Lung (tissue), 12 donors: Measurements from ENCODE around the gene MAN1A1. TPM values are rescaled to one million over a fixed set of nuclear protein-coding genes. Genes with fewer than 3 reads are reported as not detected.

Experiments
- ATAC-seq: fragments of 200-7000 bp; cut with Tn5 transposase; one replicate; pipeline ENCODE4 v1.9.1; 2020; ENCODE audit warnings: moderate number of reproducible peaks; ENCODE audit not compliant: insufficient read depth, low FRiP score
- DNase-seq, 3 donors: peaks; one replicate each; pipeline ENCODE4 v3.0.0-alpha.2; 2013 to 2017
- H3K27ac ChIP-seq, 2 donors: one replicate each; pipeline ENCODE4 v1.5.1; 2013; ENCODE audit warnings: mild to moderate bottlenecking in 2 of 2, moderate library complexity in 2 of 2, control low read depth in 1 of 2, inconsistent platforms in 1 of 2, low read depth in 1 of 2, low read length in 1 of 2
- H3K27me3 ChIP-seq, 3 donors: one replicate each; pipeline ENCODE4 v1.5.1; 2013; ENCODE audit warnings: low read length in 2 of 3; ENCODE audit not compliant: control insufficient read depth in 3 of 3, insufficient read depth in 3 of 3
- H3K36me3 ChIP-seq, 4 donors: one replicate each; pipeline ENCODE4 v1.5.1; 2013; ENCODE audit warnings: low read length in 4 of 4, mild to moderate bottlenecking in 1 of 4, moderate library complexity in 1 of 4; ENCODE audit not compliant: control insufficient read depth in 4 of 4, insufficient read depth in 4 of 4
- H3K4me1 ChIP-seq, 5 donors: one replicate each; pipeline ENCODE4 v1.5.1; 2013; ENCODE audit warnings: low read length in 5 of 5, mild to moderate bottlenecking in 2 of 5, moderate library complexity in 1 of 5; ENCODE audit not compliant: control insufficient read depth in 5 of 5, insufficient read depth in 5 of 5
- H3K4me3 ChIP-seq: one replicate; pipeline ENCODE4 v1.5.1; 2013; ENCODE audit warnings: mild to moderate bottlenecking, control low read depth, moderate library complexity
- H3K9ac ChIP-seq, 2 donors: one replicate each; pipeline ENCODE4 v1.5.1; 2013; ENCODE audit warnings: low read length in 2 of 2, control low read depth in 1 of 2; ENCODE audit not compliant: insufficient read depth in 1 of 2
- H3K9me3 ChIP-seq, 4 donors: one replicate each; pipeline ENCODE4 v1.5.1; 2013; ENCODE audit warnings: low read length in 3 of 4, mild to moderate bottlenecking in 1 of 4, moderate library complexity in 1 of 4; ENCODE audit not compliant: control insufficient read depth in 4 of 4, insufficient read depth in 3 of 4
- CTCF ChIP-seq: IDR thresholded peaks from 2 replicates; pipeline ENCODE4 v1.5.1; 2012; ENCODE audit warnings: mild to moderate bottlenecking; ENCODE audit errors: control extremely low read depth, extremely low read depth
- WGBS, 2 donors: extraction: QIAGEN DNeasy Blood & Tissue Kit; methylation state at CpG; one replicate each; pipeline ENCODE4 v1.1.7; 2013; 5-methylcytosine and 5-hydroxymethylcytosine counted together
- polyA plus RNA-seq, 2 donors: library from polyadenylated mRNA; stranded (reverse); fragments of 200-250 nt; gene quantifications; one replicate each; pipeline ENCODE4 v1.2.1, GENCODE V29; 2013
- total RNA-seq, 2 donors: library from RNA; depleted of rRNA in 1 of 2; stranded (reverse); fragments of >200 nt in 1 of 2; gene quantifications; one replicate each; pipeline ENCODE4 v1.2.1, GENCODE V29; 2014 to 2021
- donor health status: control.
- donor health status: control.
- donor health status: Bipolar disorder and iron deficiency.
- donor health status: healthy.
- donor health status: DM: yes; HTN: yes; CAD: no.

MAN1A1 gene
- total and polyA plus RNA-seq, 4 donors: 13.9 to 71.0 (median 48.2) TPM

GRCh38 chr6:119247504-119247903, 102.1 kb downstream of the MAN1A1 start:
- ATAC-seq: no peak
- Histone ChIP-seq H3K4me1 (peaks cover 0 to 14% (median 0%) of the 10 kb centered on the region in 5 donors), H3K4me3 (no peak overlapping the region), H3K27me3 (no peaks in the 10 kb centered on the region), H3K27ac (no peak overlapping the region), H3K36me3 (peaks cover 0 to 2% (median 0%) of the 10 kb centered on the region in 4 donors), H3K9ac (no peak overlapping the region), H3K9me3 (no peaks in the 10 kb centered on the region)
- TF ChIP-seq CTCF: no peak
- DNase-seq: no peak
- WGBS, 2 donors: 89 to 91% methylated on average over 3 of the region's 3 CpGs

GRCh38 chr6:119243657-119244056, 105.9 kb downstream of the MAN1A1 start:
- no peak overlapping the region for H3K27ac ChIP-seq
- H3K9me3 ChIP-seq: no peaks in the 10 kb centered on the region
- 92 to 96% methylated on average over 2 of the region's 2 CpGs for whole genome bisulfite sequencing, 2 donors
- H3K9ac ChIP-seq: no peak overlapping the region
- no peaks in the 10 kb centered on the region for H3K27me3 ChIP-seq
- H3K4me1 ChIP-seq: peaks cover 2 to 31% (median 10%) of the 10 kb centered on the region in 5 donors
- H3K4me3 ChIP-seq: no peak overlapping the region
- DNase-seq (no peak), ATAC-seq (no peak)
- peaks cover 0 to 2% (median 0%) of the 10 kb centered on the region in 4 donors for H3K36me3 ChIP-seq
- TF ChIP-seq CTCF: no peak

- H3K4me1 ChIP-seq: peaks cover 2 to 31% (median 10%) of the 10 kb centered on the region in 5 donors
- no peaks in the 10 kb centered on the region for H3K27me3 ChIP-seq
- H3K9ac ChIP-seq: no peak overlapping the region
- ATAC-seq (no peak), DNase-seq (no peak)
- no peaks in the 10 kb centered on the region for H3K9me3 ChIP-seq
- H3K4me3 ChIP-seq: no peak overlapping the region
- no peak for TF ChIP-seq CTCF
- peaks cover 0 to 2% (median 1%) of the 10 kb centered on the region in 4 donors for H3K36me3 ChIP-seq
- no peak overlapping the region for H3K27ac ChIP-seq
Observed at GRCh38 chr6:119243037-119243436, 106.5 kb downstream of the MAN1A1 start.

- 87 to 90% methylated on average over 3 of the region's 3 CpGs for WGBS, 2 donors
- ATAC-seq: no peak
- Histone ChIP-seq H3K4me1 (peaks cover 2 to 31% (median 10%) of the 10 kb centered on the region in 5 donors), H3K36me3 (peaks cover 0 to 2% (median 2%) of the 10 kb centered on the region in 4 donors), H3K9me3 (peaks cover 0 to 3% (median 0%) of the 10 kb centered on the region in 4 donors), H3K27me3 (no peaks in the 10 kb centered on the region), H3K9ac (no peak overlapping the region), H3K4me3 (no peak overlapping the region), H3K27ac (no peak overlapping the region)
- TF ChIP-seq CTCF: no peak
- no peak for DNase-seq
Observed at GRCh38 chr6:119241540-119242309, 107.8 kb downstream of the MAN1A1 start.
